GM19397 (cell line): ENCODE results near the gene RFX4.
"Not testable (repeated sequence)": the region's sequence is repeated elsewhere in the genome, so short reads cannot be mapped to it uniquely, and the experiment has no call there.

ENCODE experiments used
- ATAC-seq: cut with Tn5 transposase; IDR thresholded peaks from one replicate; pipeline ENCODE4 v1.9.1; 2021; ENCODE audit warnings: mild to moderate bottlenecking, moderate library complexity; ENCODE audit not compliant: unreplicated experiment

RFX4 gene

DNA sequence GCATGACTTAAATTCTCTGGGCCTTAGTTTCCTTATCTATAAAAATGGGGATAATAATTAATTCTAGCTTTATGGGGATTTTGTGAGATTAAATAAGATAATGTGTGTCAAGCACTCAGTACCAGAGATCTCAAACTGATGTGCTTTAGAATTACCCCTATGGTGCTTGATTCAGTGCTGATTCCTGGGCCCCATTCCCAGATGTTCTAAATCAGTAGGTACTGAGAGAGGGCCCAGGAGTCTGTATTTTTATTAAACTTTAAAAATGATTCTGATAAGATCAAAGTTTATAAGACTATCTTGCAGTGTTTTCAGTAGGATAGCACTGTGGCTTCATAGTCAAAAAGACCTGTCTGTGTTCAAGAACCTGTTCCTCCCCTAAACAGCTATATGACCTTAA lies 102.6 kb downstream of the RFX4 start:
- ATAC-seq, result no peak

DNA sequence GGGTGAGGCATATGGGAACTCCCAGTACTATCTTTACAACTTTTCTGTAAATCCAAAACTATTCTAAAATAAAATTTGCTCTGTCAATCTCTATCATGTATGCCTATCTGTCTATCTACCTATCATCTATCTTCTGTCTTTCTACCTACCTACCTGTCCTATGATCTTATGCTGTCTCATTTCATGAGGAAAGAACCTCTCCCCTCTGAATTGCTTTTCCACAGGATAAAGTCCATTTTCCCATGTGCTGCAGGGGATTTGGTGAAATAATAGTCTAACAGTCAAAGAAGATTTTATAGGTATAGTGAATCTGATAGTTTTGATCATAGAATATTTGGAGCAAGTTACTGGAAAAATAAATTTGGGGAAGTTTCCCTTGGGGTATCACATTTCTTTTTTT lies 104.9 kb downstream of the RFX4 start:
- no peak for ATAC-seq

DNA sequence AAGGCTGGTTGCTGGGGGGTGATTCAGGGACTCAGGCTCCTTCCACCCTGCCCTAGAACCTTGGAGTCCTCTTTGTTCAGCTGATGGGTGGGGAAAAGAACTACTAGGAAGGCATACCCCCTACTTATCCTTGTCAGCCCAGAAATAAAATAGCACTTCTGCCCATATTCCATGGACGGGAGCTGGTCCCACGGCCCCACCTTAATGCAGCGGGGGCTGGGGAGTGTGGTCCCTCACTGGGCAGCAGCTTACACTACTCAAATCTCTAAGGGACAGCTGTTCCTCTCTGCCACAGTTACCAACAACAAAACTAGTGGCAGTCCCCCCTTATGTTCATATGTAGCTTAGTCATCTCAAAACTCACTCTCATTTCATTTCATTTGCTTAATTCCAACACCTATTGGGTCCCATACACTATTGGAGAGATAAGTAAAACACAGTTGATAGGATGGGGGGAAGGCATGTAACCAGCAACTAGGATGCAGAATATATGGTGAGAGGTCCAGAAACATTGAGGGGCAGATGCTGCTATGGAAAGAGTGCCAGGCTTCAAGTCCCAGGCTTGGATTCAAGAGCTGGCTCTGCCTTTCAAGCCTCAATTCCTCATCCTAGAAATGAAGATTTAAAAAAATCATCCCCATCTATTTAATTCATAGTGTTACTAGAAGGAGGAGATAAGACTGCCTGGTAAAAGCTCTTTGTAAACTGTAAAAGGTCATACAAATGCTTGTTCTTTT lies 107.9 kb downstream of the RFX4 start:
- ATAC-seq, result no peak

DNA sequence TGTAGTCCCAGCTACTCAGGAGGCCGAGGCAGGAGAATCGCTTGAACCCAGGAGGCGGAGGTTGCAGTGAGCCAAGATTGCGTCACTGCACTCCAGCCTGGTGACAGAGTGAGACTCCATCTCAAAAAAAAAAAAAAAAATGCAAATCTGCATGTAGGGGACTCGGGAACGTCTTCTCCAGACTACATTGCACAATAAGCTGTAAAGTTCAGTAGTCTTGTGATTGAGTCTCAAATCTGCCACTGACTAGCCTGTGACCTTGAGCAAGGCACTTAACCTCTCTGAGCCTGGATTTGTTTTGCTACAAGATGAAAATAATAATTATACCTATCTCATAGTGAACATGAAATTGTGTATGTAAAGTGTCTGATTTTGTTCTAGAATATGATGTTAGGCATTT lies 109.2 kb downstream of the RFX4 start:
- ATAC-seq, result not testable (repeated sequence)

DNA sequence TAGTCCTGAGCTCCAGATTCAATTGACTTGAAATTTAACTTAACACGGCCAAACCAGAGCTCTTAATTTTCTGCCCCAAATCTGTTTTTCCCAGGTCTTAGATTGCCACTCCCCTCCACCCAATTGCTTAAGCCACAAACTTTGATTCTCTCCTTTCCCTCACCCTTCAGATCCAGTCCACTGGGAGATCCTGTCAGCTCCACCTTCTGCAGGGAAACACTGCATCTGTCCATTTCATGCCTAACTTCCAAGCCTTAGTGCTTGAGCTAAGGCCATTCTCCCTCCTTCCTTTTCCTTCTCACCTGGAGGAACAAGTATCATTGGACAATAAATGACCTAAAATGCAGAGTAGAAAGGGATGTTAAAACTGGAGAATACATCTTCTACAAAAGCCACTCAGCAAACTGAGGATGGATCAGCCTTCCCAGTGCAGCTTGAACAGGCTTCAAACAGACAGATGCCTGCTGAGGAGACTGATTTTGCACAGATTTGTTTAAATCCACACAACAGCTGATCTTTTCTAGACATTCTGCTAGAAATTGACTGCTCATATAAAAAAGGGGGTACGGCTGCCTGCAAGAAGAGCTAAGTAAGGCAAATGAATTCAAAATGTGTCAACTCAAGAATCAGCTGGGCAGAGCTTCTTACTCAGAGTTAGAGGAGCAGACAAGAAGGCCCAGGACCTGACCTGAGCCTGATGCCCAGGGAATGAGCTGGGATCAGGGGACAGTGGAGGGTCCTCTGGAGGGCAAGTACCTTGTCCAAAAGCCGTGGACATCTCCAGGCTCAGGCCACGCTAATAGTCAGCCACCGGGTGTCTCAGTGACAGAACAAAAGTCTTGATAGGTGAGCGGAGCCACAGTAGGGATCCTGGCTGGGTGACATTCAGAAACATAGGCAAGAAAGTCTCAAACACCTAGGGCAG lies 110.4 kb downstream of the RFX4 start:
- ATAC-seq, result no peak

DNA sequence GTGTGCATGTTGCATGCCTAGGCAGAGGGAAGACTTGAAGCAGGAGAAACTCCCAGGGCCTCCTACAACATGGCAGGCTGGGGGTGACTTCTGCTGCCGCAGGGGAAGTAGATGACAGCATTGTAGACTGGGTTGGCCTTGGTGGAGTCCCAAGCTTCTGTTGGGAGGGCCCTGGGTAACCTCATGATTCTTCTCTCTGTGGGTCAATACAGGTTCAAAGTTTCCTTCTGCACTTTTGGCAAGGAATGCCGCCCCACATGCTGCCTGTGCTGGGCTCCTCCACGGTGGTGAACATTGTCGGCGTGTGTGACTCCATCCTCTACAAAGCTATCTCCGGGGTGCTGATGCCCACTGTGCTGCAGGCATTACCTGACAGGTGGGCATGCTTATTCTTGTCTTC lies 113.3 kb downstream of the RFX4 start:
- ATAC-seq, result no peak

DNA sequence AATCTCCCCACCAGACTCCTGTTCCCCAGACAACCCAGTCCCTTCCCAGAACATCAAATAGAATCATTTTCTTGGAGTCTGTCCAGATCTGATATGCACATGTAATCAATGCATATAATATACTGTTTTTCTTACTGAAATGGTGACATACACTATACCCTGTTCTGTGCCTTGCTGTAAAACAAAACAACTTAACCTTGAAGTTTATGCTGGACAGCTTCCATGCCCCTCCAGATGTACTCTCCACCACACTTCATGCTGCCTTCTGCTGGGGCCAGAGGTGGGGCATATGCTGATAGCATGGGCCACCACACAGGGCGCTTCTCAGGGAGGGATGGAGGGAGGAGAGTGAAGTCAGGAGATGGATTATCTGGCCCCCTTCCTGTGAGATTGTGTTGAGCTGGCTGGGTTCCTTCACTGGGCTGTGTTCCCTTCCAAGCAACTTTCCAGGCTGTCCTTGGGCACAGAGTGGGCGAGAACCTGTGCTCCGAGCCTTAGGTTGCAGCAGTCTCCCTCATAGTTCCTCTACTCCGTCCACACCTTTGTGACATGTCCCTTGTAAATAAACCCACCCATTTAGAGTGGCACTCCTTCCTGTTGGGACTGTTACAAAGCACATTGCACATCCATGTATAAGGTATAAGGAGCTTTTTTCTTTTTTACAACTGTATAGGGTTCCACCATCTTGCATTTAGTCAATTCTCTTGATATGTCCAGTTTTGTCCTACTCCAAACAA lies 114.0 kb downstream of the RFX4 start:
- no peak for ATAC-seq

DNA sequence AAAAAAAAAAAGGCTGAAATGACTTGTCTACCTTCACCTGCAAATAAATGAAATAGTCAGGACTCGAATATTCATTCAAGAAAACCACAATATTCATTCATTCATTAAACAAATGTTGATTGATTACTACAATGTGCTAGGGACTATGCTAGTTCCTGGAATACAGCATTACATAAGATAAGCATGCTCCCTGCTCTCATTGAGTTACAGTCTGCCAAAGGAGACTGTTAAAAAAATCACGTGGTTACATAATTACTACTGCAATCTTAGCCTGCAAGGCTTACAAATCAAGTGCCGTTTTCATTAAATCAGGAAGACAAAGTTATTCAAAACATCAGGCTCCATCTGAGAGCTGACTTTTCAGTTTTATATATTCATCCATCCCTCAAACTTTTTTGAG lies 121.3 kb downstream of the RFX4 start:
- ATAC-seq, result no peak

DNA sequence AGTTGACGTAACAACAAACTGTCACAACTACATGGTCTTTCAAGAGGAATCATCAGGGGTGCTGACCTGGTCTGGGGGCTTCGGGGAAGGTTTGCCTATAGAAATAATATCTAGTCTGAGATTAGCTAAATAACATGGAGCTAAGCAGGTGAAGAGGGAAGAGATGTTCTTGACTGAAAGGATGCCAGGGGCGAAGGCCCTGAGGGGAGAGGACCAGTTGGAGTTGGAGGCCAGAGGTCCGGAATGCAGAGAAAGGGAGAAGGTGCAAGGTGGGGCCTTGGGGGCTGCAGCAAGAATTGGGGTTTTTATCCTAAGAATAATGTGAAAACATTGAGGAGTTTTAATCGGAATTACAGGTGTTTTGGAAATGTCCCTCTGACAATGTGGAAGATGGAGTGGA lies 123.2 kb downstream of the RFX4 start:
- ATAC-seq, result no peak

DNA sequence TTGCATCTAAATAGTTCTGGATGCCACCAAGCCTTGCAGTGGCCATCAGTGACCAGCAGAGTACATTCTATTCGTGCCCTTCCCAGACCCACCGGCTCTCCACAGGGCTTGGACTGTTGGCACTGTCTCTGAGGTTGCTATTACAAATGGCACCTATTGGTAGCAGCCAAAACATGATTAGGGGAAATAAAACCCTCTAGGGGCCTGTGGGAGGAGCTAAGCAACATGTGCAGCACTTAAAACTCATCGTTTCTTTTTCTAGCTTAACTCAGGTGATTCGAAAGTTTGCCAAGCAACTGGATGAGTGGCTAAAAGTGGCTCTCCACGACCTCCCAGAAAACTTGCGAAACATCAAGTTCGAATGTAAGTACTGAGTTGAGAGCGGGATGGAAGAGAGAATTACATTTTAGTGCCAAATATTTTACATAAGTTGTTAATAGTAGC lies 126.3 kb downstream of the RFX4 start:
- ATAC-seq, result no peak

DNA sequence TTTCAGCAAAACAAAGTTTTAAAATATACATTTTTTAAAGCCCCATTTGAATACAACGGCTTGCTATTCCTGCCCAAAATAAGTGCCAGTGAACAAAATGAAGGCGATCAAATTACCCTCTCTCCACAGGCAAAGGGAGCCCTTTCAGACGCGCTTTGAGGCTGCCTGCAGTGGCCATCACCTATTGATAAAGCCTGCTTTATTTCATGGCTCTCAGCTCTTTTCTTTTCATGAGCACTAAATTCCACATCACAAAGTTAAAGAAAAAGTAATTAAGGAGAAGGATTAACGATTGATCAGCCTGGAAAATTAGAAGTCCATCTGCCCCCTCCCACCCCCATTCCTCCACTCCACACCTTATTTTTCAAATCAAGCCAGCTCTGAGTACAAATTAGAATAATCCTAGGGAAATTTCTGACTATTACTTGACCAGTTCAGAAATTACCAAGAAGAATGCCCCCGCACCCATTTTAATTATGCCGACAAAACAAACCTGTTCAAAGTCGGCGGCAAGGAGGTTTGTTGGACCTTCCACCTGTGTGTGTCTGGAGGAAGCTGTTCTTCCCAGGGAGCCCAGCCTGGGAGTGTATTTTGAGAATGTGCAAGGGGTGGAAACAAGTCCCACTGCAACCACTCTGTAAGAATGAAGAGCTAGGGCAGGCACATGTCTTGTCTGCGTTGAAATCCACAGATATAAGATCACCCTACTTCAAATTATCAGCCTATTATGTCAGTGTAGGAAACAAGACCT lies 127.5 kb downstream of the RFX4 start:
- ATAC-seq, result no peak

DNA sequence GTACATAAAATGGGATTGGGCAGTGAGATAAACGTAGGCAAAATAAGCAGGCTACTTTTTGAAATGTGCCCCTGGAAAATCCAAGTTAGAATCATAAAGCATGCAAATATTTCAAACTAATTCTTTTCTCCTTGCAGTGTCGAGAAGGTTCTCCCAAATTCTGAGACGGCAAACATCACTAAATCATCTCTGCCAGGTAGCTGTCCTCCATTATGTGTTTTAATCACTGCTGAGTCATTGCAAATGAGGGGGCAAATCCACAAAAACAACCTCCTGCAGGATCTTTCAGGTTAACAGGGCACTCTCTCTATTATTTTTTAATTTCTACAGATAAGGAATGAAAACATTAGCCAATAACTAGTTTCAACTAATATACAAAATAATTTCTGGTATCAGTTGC lies 128.5 kb downstream of the RFX4 start:
- ATAC-seq, result no peak

DNA sequence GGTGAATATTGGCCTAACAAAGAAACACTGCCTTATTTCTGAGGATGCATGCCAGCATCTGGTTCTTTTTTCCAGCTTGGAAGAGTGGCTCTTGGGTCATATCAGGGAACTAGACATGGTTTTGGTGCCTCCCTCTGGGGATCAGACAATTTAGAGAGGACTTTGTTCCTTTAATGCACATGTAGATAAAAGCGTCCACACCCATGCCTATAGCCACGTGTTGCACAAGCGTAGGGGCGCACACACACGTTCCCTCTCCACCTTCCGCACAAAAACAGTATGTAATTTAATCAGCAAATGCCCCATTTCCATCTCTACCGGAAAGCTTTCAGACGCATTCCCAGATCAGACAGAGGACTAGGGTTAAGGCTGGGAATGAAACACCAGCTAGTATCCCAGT lies 130.0 kb downstream of the RFX4 start:
- no peak for ATAC-seq

DNA sequence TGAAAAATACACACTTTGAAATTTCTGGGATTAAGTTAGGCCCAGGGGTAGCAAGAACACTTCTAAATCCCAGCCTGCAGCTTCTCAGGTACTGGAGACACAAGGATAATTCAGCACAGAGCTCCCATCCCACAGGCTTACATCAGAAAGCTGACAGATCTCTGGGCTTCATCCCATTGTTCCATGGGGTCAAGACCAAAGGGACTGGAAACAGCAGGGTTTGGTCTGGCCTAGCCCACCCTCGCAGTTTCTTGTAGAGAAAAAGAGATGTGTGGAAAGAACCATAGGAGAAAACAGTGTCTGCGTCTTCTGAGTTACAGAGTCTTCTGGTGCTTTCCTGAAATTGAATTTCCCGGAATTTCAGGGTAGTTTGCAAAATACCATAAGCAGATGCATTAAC lies 132.1 kb downstream of the RFX4 start:
- no peak for ATAC-seq

DNA sequence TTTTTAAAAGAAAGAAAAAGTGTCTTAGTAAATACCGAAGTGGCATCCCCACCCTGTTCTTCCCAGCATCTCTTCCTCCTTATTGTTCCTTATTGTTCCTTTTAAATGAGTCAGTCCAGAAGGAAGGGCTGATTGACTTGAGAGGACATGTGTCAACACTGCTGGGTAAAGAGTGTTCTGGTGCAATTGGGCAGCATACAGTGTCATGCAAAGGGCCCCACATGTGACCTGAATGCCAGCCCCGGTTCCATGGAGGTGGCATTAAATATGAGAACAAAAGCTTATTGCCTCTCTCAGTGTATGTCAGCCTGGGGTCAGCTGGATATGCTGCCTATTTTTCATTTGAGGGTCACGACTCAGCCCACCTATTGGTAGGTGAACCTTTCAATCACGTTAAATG lies 132.8 kb downstream of the RFX4 start:
- ATAC-seq, result no peak

DNA sequence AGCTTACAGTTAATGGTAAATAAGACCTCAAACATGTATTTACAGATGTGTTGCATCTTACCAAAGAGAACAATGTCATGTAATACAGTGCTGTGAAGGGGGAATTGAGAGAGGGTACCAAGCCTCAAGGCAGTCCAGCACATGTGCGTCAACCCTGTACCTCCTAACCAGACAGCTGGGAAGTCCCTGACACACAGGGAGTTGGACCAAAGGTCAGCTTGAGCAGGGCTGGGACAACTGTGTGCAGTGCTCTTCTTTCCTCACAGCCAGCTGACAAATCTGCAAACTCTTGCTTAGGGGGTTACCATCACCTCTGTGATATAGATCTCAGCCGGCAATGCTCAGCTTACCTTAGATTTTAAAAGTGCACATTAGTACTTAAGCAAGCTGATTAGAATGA lies 134.9 kb downstream of the RFX4 start:
- no peak for ATAC-seq

DNA sequence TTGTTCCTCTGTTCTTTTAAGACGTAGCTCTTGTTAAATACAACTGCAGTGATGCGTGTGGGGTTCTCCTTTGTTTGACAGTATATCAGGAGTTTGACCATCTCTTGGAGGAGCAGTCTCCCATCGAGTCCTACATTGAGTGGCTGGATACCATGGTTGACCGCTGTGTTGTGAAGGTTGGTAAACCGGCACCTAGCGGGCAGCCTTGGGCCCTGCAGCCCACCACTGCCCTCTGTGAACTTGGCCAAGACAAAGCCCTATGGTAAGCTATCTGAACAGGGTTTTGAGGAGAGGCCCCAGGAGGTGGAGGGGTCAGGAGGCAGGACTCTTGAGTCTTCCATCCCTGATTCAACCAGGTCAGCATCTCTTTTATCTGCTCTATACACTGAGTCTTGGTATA lies 137.1 kb downstream of the RFX4 start:
- no peak for ATAC-seq

DNA sequence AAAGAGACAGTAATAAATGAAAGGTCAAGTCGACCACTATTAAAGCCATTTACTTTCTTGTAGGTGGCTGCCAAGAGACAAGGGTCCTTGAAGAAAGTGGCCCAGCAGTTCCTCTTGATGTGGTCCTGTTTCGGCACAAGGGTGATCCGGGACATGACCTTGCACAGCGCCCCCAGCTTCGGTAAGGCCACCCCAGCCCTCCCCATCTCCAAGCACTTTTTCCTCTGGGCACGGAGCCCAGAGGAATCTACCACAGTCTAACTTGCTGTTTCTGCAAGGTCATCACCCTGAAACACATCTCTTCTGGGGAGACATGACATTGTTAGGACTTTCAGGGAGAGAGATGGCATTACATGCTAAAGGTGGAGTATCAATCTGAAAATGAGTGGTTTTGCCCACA lies 137.9 kb downstream of the RFX4 start:
- no peak for ATAC-seq

DNA sequence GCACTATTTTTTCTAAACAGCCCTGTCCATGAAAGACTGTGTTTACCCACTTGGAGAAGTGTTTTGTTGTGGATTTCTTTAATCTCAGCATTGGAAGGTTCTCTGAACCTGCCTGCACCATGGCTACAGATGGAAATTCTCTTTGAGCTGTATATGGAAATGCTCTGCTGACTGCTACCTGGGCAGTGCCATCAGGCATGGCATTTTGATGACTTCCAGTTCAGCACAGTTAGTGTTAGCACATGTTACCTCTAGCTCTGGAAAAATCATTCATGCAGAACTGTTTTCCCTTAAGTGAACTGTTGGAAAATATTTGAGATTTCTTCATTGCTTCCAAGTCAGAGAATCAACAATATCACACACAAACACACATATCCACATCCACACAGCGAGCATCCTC lies 139.1 kb downstream of the RFX4 start:
- no peak for ATAC-seq

DNA sequence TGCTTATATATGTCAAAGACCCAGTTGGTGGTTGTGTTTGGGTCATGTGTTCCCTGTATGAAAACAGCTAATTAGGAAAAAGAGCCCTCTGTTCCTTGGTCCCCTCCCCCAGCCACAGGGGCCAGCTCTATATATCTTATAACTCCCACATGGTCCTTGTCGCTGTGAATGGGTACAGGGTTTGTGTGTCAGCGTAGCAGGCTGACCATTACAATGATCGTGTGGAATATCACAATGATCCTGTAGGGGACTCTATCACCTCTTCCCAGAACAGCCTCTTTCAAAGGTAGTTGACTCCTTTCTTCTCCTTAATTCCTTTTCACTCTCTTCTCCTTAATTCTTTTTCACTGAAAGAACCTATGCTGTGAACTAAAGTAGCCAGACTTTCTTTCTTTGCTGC lies 140.0 kb downstream of the RFX4 start:
- no peak for ATAC-seq

DNA sequence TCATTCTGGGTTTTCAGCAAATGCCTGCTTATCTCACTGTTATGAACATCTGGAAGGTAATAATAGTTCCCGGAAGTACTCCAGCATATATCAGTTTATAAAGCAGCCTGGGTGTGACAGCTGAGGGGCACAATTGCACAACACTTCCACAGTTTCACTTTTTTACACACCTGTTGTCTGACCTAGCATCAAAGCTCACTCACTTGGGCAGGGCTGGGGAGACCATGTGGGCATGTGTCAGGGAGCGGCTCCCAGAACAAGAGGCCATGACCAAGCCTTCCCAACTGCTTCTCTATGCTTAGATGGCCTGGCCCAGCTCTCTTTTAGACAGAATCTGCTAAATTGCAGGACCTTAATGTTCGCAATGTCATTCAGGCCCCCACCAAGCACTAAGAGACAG lies 140.6 kb downstream of the RFX4 start:
- ATAC-seq, result no peak
